Activated T-helper 1 cell treated with anti-CD3 and anti-CD28 coated beads, Interleukin-2, amount 50 U/mL, for 16 hours (primary cell): Measurements from ENCODE around the gene EOLA2.
"Not testable (repeated sequence)": the region's sequence is repeated elsewhere in the genome, so short reads cannot be mapped to it uniquely, and the experiment has no call there.

Experiments used
- DNase-seq, 2 donors: peaks; one replicate each; pipeline ENCODE4 v3.0.0-alpha.2; 2020; ENCODE audit warnings: low read depth in 1 of 2, low spot score in 1 of 2

The EOLA2 gene

DNA sequence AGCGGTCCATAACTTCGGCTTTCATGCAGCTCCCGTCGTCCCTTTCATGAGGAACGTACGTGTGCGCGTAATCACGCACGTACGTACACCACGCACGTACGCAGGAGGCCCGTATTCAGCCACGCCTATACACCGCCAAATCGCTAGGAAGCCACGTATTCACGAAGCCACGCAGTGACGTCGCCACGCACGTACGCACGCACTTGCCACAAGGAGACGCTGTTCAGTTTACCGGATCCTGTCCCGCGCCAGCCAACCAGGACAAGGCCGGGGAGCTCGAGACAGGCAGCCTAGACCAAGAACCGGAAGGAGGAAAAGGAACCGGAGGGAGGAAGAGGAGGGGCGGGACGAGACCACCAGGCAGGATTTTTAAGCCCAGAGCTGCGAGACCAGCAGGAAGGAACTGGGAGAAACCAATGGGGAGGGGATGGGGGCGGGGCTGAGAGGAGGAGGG lies at the start of gene EOLA2:
TSS of gene EOLA2 (minus strand) at position 65 of the 454 bp plus-strand sequence. CDS start 4,617 bp downstream, outside the sequence.
- DNase-seq = peak; percentile 80 to 82

DNA sequence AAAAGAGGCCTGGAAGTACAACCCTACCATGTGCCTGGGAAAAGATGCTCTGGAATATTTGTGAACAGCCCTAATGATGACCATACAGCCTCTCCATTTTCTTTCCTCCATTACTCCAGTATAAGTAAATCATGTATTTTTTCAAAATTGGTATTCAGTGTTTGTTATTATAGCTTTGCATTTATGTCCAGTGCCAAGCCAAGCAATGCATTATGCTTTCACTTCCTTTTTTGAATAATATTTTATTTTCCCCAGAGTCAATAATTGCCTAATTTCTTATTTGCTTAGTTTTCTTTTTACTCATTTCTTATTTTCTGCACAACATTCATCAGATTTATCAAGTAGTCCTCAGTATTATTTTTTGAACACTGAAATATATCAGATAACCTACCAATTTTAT lies 49.3 kb upstream of the EOLA2 start:
- DNase-seq = no peak

DNA sequence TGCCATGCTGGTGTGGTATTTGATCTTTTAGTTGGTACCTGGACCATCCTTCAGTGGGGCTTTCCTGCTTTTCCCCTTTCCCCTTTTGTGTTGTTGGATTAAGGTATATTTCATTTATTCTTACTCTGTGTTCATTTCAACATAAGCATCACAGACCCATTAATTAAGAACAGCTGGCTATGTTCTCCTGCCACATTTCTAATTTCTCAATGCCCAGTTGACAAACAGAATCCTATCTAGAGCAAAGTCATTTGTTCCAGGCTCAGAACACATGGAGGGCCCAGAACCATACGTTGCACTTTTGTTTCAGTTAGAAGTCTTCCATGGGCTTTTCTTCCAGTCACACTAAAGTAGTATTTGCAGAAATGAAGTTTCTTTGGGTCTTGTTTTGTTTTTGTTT lies 46.1 kb upstream of the EOLA2 start:
- no peak for DNase-seq

DNA sequence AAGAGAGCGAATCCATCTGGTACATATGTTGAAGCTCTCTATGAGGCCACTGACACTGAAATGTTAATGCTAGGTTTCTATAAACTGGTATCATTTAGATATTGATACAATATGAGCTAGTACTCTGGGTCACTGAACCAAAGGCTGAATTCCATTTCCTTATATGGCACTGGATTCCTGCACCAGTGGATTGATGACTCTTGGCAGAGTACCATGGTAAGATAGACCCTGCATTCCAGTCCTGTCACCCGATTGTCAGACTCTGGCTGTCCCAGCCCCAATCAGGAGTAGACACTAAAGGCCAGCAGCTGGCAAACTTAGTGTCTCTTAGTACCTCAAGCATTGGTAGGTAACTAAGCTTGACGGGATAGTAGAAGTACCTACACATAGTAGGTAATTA lies 44.0 kb upstream of the EOLA2 start:
- no peak for DNase-seq

DNA sequence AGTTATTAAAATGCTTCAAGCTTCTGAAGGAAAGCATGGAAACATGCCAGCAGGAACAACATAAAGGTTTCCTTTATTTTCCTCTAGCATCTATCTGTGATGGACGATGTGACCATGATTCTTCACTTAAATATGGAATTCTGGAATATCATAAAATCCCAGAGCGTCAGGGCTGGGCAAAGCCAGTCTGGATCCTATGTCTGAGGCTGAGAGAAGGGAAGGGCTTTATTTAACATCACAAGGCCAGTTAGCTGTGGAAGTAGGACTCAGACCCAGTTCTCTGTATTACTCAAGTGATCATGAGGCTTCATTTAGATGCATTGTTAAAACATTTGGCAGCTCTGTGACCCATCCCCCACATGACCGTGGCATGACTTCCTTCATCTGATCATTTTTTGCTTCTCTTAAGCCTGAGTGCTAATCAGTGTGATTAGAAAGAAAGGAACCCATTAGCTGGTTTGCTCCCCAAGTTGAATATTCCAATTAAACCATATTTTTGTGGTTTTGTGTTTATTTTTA lies 40.9 kb upstream of the EOLA2 start:
- no peak for DNase-seq

DNA sequence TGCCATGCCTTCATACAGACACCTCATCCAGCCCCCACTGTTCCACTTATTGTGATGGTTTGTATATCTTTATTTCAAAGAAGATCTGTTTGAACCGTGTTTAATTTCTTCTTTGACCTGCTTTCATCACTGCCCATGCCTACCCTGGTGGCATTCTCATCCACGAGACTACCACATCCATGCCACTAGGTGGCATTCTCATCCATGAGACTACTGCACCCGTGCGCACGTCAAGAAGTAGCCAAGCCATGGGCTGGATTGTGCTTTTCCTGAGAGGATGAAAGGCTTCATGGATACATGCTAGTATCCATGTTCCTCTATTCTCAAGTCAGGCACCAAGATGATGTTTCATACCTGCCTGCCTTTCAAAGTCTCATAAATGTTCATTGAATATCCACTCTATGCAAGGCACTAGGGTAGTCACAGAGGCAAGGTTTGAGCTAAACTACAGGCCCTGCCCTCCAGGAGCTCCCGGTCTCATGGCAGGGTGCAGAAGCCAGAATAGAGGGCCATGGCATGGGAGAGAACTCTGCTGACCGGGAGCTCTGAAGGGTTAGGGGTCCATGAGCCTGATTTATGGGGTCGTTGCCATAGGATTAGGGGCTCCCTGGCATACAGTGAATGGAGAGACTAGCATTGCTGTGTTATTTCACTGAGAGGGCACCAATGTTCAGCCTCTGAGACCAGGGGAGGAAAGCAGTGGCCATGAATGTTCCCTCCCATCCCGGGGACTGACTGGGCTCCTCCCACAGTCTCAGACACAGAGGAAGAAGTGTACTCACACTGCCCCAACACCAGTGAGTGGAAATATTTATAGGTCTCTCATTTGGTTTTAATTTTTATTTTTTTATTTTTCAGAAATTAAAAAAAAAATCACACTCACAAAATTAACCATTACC lies 24.8 kb upstream of the EOLA2 start:
- no peak for DNase-seq

DNA sequence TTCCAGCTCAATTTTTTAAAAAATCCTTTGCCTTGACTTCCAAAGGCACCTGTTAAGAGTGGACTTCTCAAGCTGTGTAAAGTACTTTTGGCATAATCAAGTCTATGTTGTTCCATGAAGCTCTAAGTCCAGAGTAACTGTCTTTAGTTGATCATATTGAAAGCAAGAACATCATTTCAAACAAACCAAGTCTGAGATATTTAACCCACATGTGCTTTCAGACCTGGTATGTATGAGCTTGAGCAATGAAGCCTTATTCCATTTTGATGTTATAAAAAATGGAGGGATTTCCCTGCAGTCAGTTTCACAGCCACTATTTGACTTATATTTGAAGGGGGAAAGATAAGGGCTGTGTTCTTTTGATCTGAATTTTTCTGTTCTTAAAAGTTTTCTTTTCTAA lies 23.7 kb upstream of the EOLA2 start:
- DNase-seq = no peak

DNA sequence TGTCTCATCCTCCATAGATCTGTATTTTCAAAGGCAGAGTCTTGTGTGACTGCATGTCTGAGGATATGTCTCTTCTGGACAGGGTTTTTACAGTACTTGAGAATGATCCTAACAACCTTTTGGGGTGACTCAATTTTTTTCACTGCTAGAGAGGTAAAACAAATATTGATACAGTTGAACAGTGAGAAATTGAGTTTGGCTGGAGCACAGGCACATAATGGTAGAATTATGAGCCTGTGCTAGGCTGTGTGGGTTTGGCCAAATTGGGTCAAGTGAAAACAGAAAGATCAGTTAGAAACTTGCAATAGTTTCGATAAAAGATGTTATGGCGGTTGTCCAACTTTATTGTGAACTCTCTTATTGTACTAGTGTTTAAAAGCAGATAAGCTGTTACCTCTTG lies 23.3 kb upstream of the EOLA2 start:
- DNase-seq = no peak

DNA sequence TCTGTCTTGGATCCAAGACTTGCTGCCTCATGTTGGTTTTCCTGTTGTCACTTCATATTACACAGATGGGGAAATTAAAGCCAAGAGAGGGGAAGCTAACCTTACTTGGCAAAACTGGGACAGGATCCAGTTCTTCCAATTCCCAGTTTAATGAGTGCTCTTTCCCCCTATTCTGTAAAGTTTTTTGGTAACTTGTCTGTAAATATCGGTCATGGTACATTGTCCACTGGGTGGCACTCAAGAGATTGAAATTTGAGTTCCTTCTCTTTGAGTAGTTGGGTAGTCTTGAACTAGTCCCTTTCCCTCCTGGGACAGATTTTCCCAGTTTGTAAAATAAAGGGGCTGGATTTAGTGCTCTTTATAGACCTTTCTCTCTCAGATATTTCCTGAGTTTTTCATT lies 12.4 kb upstream of the EOLA2 start:
- no peak for DNase-seq

DNA sequence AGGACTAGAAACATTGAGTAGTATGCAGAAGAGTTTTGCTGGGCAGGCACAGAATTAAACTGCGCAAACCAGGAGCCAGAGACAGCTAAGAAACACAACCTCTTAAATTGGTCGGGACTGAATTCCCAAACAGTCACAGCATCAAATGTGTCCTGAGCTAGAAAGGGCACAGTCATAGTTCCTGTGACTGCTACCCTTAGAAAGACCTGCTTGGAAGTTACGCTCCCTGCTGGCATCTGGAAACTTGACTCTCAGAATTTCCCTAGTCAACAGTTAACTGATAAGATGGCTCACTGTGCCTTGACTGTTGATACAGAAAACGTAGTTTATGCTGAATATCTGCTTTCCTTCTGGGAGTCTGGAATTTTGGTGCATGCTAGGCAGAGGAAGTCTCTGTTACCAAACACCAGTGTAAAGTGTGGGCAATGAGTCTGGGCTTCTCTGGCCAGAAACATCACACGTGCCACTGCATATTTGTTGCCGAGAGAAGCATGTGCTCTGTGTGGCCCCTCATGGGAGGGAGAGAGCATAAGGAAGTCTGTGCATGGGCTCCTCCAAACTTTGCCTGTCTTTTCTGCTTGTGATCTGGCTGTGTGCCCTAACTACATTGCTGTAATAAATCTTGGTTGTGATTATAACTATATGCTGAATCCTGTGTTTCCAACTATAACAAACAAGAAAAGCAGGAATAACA lies 11.6 kb upstream of the EOLA2 start:
- DNase-seq = no peak

DNA sequence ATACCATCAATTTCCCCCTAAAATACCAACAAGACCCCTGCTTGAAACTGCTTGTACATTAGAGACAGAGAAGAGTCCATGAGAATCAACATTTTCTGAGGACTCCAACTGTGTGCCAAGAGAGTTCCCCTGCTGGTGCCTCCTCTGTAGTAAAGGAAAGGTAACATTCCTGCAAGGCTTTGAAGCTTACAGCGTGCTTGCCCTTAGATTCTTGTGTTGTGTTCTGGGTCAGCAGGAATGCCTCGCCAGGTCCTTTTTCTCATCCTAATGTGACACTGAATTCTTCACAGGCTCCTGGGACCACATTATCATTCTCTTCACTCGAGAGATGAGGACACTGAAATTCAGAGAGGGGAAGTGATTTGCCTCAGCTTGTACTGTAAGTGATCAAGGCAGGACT lies 9.7 kb upstream of the EOLA2 start:
- DNase-seq = no peak

DNA sequence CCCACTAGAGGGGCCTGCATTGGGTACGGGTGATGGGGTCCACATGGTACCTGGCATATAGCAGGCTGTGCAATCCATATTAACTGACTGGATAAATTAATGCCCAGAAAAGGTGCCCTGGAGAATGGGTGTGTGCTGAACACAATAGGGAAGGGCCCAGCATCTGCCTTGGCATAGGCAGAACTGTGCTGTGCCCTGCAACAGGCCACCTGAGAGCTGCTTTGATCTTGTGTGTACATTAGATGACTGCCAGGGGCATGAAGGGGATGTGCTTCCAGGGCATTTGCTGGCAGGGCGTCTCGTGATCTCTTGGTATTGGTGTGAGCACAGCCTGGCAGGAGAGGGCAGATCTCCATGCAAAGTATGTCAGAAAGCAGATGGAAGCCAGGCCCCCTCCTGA lies 8.6 kb upstream of the EOLA2 start:
- DNase-seq = not testable (repeated sequence)

DNA sequence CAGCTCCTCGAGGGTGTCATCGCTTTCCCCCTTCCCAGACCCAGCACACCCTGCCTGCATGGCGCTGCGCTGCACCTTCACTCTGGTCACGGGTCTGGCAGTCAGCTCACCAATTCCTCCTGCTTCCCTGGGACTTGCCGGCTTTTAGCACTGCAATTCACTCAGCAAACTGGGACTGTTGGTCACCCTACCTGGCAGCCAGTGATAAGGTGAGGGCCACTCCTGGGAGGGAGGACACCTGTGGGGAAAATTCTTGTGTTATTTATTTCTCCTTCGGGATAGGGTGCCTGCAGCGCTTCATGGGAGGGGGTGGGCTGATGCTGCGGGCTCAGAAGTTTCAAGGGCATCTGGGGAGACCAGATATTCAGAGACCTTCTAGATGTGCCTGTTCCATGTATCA lies 7.5 kb upstream of the EOLA2 start:
- DNase-seq = not testable (repeated sequence)

DNA sequence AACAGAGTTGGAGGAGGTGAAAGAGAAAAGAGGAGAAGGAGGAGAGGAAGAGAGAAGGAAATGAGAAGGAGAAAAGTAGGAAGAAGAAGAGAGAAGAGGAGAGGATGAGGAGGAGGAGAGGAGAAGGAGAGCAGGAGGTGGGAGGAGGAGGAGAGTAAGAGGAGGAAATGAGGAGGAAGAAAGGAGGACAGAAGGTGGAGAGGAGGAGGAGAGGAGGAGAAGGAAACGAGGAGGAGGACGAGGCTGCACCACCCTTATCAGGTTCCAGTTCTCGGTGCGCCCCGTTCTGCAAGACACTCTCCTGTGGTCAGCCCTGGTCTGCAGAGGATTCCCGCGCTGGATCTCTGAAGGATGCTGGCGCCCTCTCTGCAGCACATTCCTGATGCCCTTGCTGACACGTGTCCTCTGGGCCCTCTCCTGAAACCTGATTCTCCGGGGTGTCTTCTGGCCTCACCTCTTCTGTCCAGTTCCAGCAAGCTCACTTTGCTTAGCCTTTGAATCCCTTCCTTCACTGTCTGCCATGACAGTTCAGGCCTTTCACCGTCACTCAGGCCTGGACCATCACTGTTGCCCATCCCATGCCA lies 6.9 kb upstream of the EOLA2 start:
- DNase-seq = not testable (repeated sequence)

DNA sequence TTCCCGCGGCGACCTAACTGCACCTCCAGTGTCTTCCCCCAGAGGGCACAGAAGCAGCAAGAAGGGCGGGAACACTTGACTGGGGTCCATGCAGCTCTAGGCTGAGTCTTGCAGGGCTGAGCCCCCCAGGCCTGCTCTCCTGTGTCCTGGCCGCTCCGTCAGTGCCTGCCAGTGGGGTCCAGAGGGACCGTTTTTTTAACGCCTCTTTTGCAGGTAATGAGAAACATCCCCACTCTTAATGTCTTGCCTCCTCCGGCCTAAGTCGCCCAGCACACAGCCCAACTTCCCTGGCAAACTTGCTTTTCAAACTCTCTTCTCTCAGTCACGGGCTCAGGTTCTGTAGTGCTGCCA lies 2.4 kb upstream of the EOLA2 start:
- not testable (repeated sequence) for DNase-seq

DNA sequence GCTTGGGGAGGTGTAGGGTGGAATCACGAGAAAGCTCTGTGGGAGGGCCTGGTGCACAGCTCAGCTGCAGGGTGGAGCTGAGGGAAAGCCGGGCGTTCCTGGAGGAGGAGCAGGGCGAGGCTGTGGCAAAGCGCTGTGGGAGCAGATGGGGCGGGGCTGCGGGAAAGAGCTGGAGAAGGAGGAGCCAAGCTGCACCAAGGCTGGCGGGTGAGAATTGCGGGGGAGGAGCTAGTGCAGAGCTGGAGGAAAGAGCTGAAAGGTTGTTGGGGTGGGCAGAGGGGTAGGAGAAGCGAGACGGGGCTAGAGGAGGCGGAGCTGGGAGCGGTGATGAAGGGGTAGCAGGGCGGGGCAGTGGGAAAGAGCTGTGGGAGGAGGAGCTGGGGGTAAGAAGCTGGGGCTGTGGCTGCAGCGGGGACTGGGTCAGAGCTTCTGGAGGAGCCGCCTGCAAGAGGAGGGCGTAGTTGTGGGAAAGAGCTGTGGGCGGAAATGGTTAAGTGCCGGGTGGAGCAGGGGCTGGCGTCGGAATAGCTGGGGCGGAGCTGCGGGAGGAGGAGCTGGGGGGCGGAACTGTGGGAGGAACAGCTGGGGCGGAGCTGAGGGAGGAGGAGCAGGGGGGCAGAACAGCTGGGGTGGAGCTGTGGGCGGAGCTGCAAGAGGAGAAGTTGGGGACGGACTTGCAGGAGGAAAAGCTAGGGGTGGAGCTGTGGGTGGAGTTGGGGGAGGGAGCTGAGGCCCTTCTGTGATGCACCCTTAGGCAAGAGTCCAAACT lies 1.8 kb upstream of the EOLA2 start:
- peak; percentile 77 to 80 for DNase-seq

DNA sequence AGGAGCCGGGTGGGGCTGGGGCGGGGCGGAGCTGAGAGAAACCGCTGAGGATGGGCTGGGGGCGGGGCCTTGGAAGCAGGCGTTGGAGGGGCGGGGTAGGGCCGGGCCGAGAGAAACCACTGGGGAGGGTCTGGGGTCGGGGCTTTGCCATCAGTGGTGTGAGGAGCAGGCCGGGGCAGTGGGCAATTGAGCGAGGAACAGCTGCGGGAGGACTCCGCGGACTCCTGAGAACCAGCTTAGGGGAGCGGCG lies 1.3 kb upstream of the EOLA2 start:
- DNase-seq = no peak

DNA sequence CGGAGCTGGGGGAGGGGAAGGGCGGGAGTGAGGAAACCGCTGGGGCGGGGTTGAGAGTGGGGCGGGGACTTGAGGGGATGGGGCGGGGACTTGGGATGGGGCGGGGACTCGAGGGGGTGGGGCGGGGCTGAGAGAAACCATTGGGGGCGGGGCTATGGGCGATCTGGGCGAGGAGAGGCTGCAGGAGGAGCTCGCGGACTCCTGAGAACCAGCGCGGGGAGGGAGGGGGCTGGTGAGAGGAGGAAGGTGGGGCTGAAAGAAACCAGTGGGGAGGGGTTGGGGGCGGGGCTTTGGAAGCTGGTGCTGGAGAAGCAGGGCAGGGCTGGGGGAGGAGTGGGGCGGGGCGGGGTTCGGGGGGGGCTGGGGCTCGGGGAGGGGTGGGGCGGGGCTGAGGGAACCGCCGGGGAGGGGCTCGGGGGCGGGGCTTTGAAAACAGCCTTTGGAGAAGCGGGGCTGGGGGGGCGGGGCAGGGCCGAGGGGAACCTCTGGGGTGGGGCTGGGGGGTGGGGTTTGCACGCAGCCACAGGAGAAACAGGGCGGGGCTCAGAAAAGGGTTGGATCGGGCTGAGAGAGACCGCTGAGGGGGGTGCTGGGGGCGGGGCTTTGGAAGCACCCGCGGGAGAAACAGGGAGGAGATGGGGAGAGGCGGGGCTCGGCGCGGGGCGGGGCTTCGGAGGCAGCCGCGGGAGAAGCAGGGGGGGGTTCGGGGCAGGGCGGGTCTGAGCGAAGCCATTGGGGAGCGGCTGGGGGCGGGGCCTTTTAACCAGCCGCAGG lies 777 bp upstream of the EOLA2 start:
- peak; percentile 75 to 79 for DNase-seq

DNA sequence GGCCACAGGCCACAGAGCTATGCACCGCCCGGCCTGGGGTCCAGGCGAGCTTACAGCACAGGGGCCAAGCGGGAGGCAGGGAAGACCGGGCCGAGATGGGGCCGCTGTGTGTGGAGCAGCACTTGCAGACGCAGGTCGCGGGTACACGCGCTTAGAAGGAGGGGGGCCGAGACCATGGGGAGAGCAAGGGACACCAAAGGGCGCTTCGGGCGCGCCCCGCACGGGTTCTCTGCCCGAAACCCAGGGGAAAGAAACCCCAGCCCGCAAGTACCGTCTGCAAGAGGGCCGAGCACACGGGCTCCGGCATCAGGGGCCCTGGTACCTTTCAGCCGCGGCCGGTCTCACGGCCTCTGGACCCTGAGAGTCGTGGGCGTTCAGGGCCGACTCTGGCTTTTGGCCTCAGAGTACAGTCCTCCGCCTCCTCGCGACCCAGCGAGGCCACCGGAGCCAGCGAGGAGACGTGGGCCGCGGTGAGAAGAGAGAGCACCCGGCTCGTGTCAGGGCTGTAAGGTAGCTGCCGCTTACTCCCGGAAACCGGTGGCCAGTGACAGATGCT lies 342 bp downstream of the EOLA2 start:
- DNase-seq = no peak

DNA sequence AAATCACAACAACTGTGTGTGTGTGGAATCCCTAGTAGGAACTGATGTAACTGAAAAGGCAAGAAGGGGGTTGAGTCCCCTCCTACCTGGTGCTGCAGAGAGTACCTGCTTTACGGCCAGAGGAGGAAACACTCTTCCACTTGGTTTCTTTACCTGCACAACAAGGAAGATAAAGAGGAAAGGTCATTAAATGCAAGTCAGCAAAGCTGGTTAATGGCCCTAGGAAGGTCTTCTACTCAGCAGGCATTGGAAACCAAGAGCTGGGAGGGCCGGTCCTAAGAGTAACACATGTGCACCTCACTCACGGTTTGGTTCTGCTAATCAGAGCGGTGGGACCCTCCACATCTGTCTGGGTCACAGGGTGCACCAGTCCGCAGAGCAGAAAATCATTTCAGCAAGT lies 963 bp downstream of the EOLA2 start:
- not testable (repeated sequence) for DNase-seq
